ENCODE measurements around the gene ECI1. TPM values are rescaled to one million over a fixed set of nuclear protein-coding genes. Genes with fewer than 3 reads are reported as not detected.
A peak's percentile ranks its signal among the peaks of the same experiment; 100 is the strongest.

Gene ECI1
- total and polyA plus RNA-seq, 4 donors: 18.8 to 58.9 (median 53.9) TPM

DNA sequence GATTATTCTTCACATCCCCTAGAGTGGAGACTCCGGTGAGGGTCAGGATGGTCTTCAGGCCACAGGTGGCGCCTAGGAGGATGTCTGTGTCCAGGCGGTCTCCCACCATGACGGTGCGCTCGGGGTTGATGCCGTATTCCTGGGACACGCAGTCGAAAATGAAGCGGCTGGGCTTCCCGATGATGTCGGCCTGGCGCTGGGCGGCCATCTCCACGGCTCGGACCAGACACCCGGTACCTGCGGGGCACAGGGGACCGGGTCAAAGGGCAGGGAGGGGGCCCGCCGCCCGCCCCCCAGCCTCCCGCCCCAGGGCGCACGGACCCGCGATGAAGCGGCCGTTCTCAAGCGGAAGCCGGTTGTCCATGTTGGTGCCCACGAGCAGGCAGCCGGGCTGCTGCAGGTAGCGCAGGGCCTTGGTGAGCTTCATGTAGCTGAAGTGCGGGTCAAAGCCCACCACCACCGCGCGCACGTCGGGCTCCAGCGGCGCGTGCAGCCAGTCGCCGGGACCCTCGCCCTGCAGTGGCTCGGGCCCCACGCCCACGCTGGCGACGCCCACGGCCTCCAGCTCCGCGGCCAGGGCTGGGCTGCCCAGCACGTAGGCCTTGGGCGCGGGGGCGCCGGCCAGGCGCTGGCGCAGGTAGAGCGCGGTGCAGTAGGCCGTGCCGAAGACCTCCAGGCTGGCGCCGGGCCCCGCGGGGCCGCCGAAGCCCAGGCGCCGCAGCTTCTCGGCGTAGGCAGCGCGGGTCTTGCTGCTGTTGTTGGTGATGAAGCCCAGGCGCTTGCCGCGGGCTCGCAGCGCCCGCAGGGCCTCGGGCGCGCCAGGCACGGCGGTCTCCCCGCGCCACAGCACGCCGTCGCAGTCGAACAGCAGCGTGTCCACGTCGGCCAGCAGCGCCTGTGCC lies 37.3 kb downstream of the ECI1 start:
- Histone ChIP-seq H3K36me3 (ENCODE audit: control insufficient read depth, insufficient read depth, low read length) (peaks cover 42% of the 10 kb centered on the region), H3K27me3 (ENCODE audit: control insufficient read depth, insufficient read depth, low read length) (no peaks in the 10 kb centered on the region)
- under 1% methylated on average over 98 of the region's 98 CpGs for WGBS (ENCODE audit: insufficient coverage)

DNA sequence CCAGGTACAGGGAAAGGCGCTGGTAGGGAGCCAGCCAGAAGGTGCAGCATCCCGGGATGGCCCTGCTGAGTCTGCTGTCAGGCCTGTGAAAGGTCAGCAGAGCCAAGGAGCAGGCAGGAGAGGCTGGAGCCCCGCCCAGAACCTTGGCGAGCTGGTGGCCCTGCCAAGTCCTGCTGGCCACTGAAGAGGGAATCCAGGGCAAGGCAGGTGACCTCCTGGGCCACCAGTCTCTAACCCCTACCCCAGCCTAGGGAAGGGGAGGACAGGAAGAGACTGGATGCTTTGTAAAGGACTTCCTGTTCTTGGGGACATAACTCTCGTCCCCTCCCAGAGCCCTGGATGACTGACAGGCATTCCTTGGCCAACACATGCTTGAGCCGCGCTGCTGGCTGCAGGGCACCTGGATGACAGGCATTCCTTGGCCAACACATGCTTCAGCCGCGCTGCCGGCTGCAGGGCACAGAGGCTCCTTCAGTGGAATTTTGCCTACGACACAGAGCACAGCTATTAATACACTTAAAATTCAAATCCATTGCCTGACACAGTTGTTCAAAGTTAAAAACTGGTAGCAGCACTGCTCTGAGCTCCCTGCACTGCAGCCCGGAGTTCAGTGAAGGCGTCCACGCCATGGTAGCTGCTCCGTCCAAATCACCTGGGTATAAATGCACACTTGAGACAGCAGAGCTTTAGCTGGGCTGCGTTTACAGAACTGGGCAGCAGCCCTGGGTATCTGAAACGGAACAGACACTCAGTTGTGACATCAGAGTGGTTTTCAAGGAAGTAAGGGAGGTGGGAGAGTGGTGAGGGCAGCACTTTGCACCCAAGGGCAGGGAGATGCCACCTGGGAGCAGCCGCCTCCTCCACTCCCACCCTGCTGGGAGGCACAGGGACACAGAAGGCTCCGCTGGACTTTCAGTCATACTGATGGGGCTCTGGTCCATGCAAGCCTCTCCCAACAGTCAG lies 38.7 kb downstream of the ECI1 start:
- H3K9me3 ChIP-seq (ENCODE audit: control insufficient read depth, insufficient read depth, low read length): no peaks in the 10 kb centered on the region
- no peak overlapping the region for H3K27ac ChIP-seq (ENCODE audit: low read depth, low read length)
- H3K36me3 ChIP-seq (ENCODE audit: control insufficient read depth, insufficient read depth, low read length): peaks cover 57% of the 10 kb centered on the region
- H3K4me3 ChIP-seq (ENCODE audit: low read depth, low read length): peak overlapping the region; percentile 44
- no peaks in the 10 kb centered on the region for H3K27me3 ChIP-seq (ENCODE audit: control insufficient read depth, insufficient read depth, low read length)
- no peak for DNase-seq (ENCODE audit: low read depth in 4 of 6, low spot score in 6 of 6)
- H3K4me1 ChIP-seq (ENCODE audit: control insufficient read depth, insufficient read depth, low read length): peaks cover 40% of the 10 kb centered on the region
- WGBS (ENCODE audit: insufficient coverage): 80% methylated on average over 18 of the region's 19 CpGs

More for the DNA sequence above, 37.3 kb downstream of the ECI1 start:
- no peaks in the 10 kb centered on the region for H3K9me3 ChIP-seq (ENCODE audit: control insufficient read depth, insufficient read depth, low read length)
- peaks cover 35% of the 10 kb centered on the region for H3K4me1 ChIP-seq (ENCODE audit: control insufficient read depth, insufficient read depth, low read length)
- no peak overlapping the region for H3K27ac ChIP-seq (ENCODE audit: low read depth, low read length)
- H3K4me3 ChIP-seq (ENCODE audit: low read depth, low read length): peak overlapping the region; percentile 44
- no peak for DNase-seq (ENCODE audit: low read depth in 4 of 6, low spot score in 6 of 6)

DNA sequence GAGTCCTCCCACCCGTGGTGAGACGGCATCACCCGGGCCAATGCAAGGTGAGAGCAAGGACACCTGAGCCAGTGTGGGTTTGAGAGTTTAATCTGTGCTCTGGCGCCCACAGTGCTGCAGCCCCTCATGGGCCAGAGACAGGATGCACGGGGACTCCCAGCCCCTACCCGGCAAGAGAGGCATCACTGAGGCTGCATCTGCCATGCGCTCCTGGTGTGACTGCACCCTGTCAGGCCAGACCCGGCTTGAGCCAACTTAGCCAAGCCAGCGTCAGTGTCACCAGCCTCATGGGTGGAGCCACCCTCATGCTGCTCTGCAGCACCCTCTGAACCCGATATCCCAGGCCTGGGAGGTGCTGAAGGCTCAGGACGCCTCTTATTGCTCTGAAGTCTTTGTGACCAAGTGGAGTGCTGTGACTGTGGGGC lies 39.5 kb downstream of the ECI1 start:
- Histone ChIP-seq H3K4me1 (ENCODE audit: control insufficient read depth, insufficient read depth, low read length) (peaks cover 43% of the 10 kb centered on the region), H3K4me3 (ENCODE audit: low read depth, low read length) (no peak overlapping the region), H3K36me3 (ENCODE audit: control insufficient read depth, insufficient read depth, low read length) (peaks cover 64% of the 10 kb centered on the region), H3K27me3 (ENCODE audit: control insufficient read depth, insufficient read depth, low read length) (no peaks in the 10 kb centered on the region), H3K27ac (ENCODE audit: low read depth, low read length) (no peak overlapping the region), H3K9me3 (ENCODE audit: control insufficient read depth, insufficient read depth, low read length) (no peaks in the 10 kb centered on the region)
- no peak for DNase-seq (ENCODE audit: low read depth in 4 of 6, low spot score in 6 of 6)
- 84% methylated on average over 8 of the region's 11 CpGs for WGBS (ENCODE audit: insufficient coverage)

DNA sequence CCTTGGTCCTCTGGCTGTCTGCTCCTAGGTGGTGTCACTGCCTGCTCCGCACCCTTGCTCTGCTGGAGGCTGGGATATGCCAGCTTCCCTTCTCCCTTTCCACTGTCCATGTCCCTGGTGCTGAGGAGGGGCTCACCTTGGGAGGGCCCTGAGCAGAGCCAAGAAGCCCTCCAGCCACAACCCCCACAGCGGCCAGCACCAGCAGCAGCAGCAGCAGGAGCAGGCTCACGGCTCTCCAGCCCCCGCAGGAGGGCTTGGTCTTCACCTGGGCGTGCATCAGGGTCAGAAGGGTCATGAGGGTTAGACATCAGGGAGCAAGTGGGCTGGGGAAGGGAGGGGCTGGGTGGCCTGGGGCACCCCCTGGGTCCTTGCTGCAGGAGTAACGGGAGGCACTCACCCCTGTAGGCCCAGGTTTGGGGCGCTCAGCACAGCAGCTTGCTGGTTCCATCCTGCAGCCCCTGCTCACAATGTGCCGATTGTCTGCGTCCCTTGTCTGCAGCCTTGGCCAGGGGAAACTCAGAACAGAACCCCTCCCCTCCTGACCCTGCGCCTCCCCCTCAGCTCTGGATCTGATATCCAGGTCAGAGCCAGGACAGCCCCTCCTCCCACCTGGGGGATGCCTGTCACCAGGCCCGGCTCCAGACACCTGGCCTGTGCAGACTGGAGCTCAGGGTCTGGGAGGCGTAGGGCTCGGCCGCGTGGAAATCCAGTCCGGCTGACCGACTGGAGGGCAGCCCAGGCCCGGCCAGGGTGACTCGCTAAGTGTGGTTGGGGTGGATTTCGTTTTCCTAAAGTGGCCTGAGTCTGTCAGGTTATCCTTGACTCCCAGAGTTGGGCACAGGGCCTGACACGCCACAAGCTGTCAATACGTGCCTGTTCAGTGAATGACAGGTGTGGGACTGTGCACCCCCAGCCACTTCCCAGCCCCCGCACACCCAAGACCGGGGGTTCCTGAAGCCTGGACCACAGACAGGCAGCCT lies 40.7 kb downstream of the ECI1 start, which contains the start of gene BRICD5:
Gene BRICD5, minus strand, starts transcription at position 478 of the 980 bp plus-strand sequence. Its CDS starts 30 bp downstream, at position 448.
- 68% methylated on average over 22 of the region's 24 CpGs for WGBS (ENCODE audit: insufficient coverage)
- Histone ChIP-seq H3K27ac (ENCODE audit: low read depth, low read length) (no peak within 1 kb of the TSS), H3K4me1 (ENCODE audit: control insufficient read depth, insufficient read depth, low read length) (peaks cover 56% of the 10 kb centered on the region), H3K36me3 (ENCODE audit: control insufficient read depth, insufficient read depth, low read length) (peaks cover 73% of the 10 kb centered on the region), H3K9me3 (ENCODE audit: control insufficient read depth, insufficient read depth, low read length) (no peaks in the 10 kb centered on the region), H3K4me3 (ENCODE audit: low read depth, low read length) (no peak within 1 kb of the TSS), H3K27me3 (ENCODE audit: control insufficient read depth, insufficient read depth, low read length) (no peaks in the 10 kb centered on the region)
- DNase-seq (ENCODE audit: low read depth in 4 of 6, low spot score in 6 of 6): no peak

DNA sequence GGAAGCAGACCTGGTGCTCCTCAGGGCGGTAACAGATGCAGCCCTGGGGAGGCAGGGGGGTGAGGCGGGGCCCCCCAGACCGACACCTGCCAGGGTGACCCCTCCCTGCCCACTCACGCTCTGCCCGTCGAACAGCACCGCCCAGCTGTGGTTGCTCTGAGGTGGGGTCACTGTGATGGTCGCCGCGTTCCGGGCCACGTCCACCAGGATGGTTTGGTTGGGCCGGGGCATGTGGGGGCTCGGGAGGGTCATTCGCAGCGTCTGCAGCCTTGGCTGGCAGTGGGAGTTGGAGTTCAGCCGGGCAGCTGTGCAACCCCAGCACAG lies 41.4 kb downstream of the ECI1 start:
- no peak overlapping the region for H3K27ac ChIP-seq (ENCODE audit: low read depth, low read length)
- H3K4me1 ChIP-seq (ENCODE audit: control insufficient read depth, insufficient read depth, low read length): peaks cover 52% of the 10 kb centered on the region
- H3K9me3 ChIP-seq (ENCODE audit: control insufficient read depth, insufficient read depth, low read length): no peaks in the 10 kb centered on the region
- H3K36me3 ChIP-seq (ENCODE audit: control insufficient read depth, insufficient read depth, low read length): peaks cover 73% of the 10 kb centered on the region
- no peak overlapping the region for H3K4me3 ChIP-seq (ENCODE audit: low read depth, low read length)
- WGBS (ENCODE audit: insufficient coverage): 89% methylated on average over 17 of the region's 17 CpGs
- no peak for DNase-seq (ENCODE audit: low read depth in 4 of 6, low spot score in 6 of 6)
- H3K27me3 ChIP-seq (ENCODE audit: control insufficient read depth, insufficient read depth, low read length): no peaks in the 10 kb centered on the region

DNA sequence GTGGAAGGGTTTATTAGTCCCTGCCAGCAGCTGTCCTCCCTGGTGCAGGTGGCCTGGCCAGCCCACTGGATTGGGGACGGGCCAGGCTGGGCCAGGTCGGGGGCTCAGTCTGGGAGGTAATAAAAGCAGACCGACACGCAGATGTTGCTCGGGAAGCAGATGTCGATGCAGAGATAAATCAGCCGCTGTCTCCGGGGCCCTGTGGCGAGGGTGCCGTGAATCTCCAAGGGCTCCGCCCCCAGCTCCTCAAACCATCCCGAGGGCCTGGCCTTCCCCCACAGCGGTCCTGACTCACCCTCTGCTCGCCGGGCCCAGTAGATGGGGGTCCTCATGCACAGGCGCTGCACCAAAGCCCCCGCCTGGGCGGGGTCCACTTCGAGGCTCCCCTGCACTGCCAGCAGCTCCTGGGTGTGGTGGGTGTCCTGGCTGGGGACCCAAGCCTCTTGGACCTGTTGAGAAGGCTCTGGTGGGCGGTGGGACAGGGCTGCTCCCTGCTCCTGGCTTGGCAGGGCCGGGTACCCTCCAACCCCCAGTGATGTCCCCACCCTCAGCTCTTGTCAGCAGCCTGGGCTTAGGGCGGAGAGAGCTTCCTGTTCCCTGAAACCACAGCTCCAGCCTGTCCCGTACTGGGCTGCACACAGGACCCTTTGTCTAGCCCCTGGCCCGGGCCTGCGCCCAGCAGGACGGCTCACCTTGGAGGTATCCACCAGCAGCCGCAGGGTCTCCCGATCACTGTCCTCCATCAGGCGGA lies 42.0 kb downstream of the ECI1 start:
- Histone ChIP-seq H3K4me1 (ENCODE audit: control insufficient read depth, insufficient read depth, low read length) (peaks cover 58% of the 10 kb centered on the region), H3K9me3 (ENCODE audit: control insufficient read depth, insufficient read depth, low read length) (no peaks in the 10 kb centered on the region), H3K36me3 (ENCODE audit: control insufficient read depth, insufficient read depth, low read length) (peaks cover 73% of the 10 kb centered on the region), H3K4me3 (ENCODE audit: low read depth, low read length) (no peak overlapping the region), H3K27ac (ENCODE audit: low read depth, low read length) (no peak overlapping the region), H3K27me3 (ENCODE audit: control insufficient read depth, insufficient read depth, low read length) (no peaks in the 10 kb centered on the region)
- DNase-seq (ENCODE audit: low read depth in 4 of 6, low spot score in 6 of 6): no peak
- 73% methylated on average over 25 of the region's 29 CpGs for WGBS (ENCODE audit: insufficient coverage)

DNA sequence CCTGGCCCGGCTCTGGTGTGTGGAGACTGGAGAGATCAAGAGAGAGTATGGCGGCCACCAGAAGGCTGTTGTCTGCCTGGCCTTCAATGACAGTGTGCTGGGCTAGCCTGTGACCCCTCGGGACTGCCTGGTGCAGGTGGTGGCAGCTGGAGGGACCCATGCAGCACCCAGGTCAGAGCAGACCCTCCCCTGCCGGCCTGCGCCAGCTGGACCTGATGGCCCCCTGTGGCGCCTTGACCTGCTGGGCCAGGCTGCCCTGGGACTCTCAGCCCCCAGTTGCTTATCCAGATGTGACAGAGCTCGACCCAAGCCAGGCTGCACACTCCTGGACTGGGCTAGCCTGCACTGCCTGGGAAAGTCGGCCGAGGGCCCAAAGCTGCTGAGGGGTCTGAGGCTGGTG lies 42.6 kb downstream of the ECI1 start:
- H3K4me3 ChIP-seq (ENCODE audit: low read depth, low read length): no peak overlapping the region
- no peak overlapping the region for H3K27ac ChIP-seq (ENCODE audit: low read depth, low read length)
- DNase-seq (ENCODE audit: low read depth in 4 of 6, low spot score in 6 of 6): no peak
- no peaks in the 10 kb centered on the region for H3K9me3 ChIP-seq (ENCODE audit: control insufficient read depth, insufficient read depth, low read length)
- H3K27me3 ChIP-seq (ENCODE audit: control insufficient read depth, insufficient read depth, low read length): no peaks in the 10 kb centered on the region
- peaks cover 57% of the 10 kb centered on the region for H3K4me1 ChIP-seq (ENCODE audit: control insufficient read depth, insufficient read depth, low read length)
- H3K36me3 ChIP-seq (ENCODE audit: control insufficient read depth, insufficient read depth, low read length): peaks cover 73% of the 10 kb centered on the region
- WGBS (ENCODE audit: insufficient coverage): 93% methylated on average over 9 of the region's 9 CpGs

DNA sequence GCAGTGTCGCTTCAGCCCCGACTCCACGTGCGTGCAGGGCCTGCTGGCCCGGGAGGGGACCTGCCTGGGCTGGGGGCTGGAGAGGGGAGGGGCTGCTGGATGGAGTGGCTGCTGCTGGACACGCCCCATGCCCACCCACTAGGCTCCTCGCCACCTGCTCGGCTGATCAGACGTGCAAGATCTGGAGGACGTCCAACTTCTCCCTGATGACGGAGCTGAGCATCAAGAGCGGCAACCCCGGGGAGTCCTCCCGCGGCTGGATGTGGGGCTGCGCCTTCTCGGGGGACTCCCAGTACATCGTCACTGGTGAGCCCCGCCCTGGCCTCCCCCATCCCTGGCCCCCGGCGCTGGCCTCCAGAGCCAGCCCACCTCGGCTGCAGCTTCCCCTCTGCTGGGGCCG lies 43.1 kb downstream of the ECI1 start:
- Histone ChIP-seq H3K4me3 (ENCODE audit: low read depth, low read length) (no peak overlapping the region), H3K27me3 (ENCODE audit: control insufficient read depth, insufficient read depth, low read length) (no peaks in the 10 kb centered on the region), H3K27ac (ENCODE audit: low read depth, low read length) (no peak overlapping the region), H3K4me1 (ENCODE audit: control insufficient read depth, insufficient read depth, low read length) (peaks cover 53% of the 10 kb centered on the region), H3K36me3 (ENCODE audit: control insufficient read depth, insufficient read depth, low read length) (peaks cover 73% of the 10 kb centered on the region), H3K9me3 (ENCODE audit: control insufficient read depth, insufficient read depth, low read length) (no peaks in the 10 kb centered on the region)
- no peak for DNase-seq (ENCODE audit: low read depth in 4 of 6, low spot score in 6 of 6)
- WGBS (ENCODE audit: insufficient coverage): 76% methylated on average over 22 of the region's 23 CpGs

Data from spinal cord (tissue), 10 donors.